ENCODE data around the gene KATNIP. TPM values are rescaled to one million over a fixed set of nuclear protein-coding genes. Genes with fewer than 3 reads are reported as not detected.

Gene KATNIP
- 5.3 and 8.5 TPM in 2 replicates for total RNA-seq

DNA sequence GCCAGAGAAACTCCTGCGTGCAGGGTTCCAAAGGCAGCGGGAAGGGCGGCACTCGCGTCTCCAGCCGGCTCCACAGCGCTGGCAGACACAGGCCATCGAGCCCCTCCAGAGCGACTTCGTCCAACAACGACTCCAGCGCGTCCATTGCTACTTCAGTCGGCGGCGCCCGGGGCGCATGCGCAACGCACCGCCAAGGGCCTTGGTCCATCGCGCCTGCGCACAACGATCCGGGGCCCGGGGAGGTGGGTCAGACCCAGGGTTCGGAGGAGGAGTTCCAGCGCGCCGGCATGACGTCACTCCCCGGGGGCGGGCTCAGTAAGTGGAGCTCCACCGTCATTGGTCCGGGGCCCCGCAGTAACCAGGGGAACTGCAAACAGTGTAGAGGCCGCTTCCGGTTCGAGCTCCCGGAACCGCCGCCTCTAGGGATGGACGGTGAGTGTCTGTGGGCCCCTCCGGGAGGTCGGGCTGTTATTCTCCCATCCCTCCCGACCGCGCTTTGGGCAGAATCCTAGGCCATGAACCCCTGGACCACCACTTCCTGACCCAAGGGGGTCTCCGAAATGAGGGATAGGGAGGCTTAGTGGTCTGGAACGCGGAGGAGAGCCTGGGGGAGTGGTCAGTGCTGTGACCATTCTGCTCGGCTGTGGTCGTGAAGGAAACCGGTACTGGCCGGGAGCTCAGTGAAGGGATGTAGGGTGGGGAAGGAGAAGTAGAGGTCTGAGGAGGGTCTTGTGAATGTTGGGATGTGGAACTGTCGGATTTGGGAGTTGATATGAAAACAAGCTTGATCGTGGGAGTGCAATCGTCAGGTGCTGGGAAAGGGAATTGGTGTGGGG is at the start of gene KATNIP, which contains the start of gene GTF3C1:
TSS of gene KATNIP (plus strand) at position 399 of the 836 bp plus-strand sequence. CDS start at position 426, 27 bp downstream.
TSS of gene GTF3C1 (minus strand) at position 168 of the 836 bp plus-strand sequence. CDS start at position 145, 23 bp downstream.

Other genes with a start within 250 kb of the KATNIP start
- 55.4 and 56.1 TPM in 2 replicates for gene IL4R, start 236.2 kb upstream of the KATNIP start, total RNA-seq
- gene IL21R, start 148.0 kb upstream of the KATNIP start, total RNA-seq: 4.3 and 14.4 TPM in 2 replicates
- gene GTF3C1, start 231 bp upstream of the KATNIP start, total RNA-seq: 70.7 and 92.9 TPM in 2 replicates